ENCODE results near the gene ZDHHC3.

Gene ZDHHC3

DNA sequence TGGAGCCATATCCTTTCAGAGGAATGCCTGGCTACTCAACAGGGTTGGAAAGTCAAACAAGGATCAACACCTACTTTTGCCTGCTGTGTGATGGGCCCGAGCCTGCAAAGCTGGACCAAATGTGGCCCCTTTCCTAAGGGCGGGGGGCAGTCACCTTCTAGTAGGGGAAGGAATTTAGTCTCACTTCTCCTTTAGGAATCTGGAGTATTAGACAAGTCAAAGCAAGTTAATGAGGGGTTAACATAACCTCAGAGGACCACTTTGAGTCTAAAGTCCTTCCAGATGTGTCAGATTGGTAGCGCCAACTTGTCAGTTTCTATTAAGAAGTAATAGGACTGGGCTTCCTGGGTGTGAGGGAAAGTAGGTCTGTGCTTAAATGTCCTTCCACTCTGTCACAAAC, 6.8 kb upstream of the ZDHHC3 start:
- no peak overlapping the region for H3K4me3 ChIP-seq (replicated peaks; ENCODE audit: low read depth, low read length)
- TF ChIP-seq, protein P1, sequence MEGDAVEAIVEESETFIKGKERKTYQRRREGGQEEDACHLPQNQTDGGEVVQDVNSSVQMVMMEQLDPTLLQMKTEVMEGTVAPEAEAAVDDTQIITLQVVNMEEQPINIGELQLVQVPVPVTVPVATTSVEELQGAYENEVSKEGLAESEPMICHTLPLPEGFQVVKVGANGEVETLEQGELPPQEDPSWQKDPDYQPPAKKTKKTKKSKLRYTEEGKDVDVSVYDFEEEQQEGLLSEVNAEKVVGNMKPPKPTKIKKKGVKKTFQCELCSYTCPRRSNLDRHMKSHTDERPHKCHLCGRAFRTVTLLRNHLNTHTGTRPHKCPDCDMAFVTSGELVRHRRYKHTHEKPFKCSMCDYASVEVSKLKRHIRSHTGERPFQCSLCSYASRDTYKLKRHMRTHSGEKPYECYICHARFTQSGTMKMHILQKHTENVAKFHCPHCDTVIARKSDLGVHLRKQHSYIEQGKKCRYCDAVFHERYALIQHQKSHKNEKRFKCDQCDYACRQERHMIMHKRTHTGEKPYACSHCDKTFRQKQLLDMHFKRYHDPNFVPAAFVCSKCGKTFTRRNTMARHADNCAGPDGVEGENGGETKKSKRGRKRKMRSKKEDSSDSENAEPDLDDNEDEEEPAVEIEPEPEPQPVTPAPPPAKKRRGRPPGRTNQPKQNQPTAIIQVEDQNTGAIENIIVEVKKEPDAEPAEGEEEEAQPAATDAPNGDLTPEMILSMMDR (IDR thresholded peaks at IDR 0.05; ENCODE audit: low read depth, low read length, missing control alignments), result no peak
- DNase-seq (ENCODE audit: extremely low read depth, low read depth), result no peak

DNA sequence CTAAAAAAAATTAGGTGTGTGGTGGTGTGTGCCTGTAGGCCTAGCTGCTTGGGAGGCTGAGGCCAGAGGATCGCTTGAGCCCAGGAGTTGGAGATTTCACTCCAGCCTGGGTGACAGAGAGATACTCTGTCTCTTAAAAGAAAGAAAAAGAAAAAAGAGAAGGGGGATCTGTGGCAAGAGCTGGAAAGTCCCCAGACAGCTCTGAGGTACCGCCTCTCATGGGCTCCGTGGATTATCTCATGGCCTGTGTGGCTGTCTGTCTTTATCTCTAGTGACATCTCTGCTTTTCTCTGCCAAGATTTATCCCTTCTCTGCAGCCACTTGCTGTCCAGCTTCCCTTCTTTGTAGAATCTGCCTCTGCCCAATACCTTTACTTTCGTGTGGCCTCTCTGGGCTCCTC, 5.8 kb upstream of the ZDHHC3 start:
- TF ChIP-seq, protein P1 (IDR thresholded peaks at IDR 0.05; ENCODE audit: low read depth, low read length, missing control alignments), result no peak
- H3K4me3 ChIP-seq (replicated peaks; ENCODE audit: low read depth, low read length), result no peak overlapping the region
- DNase-seq (ENCODE audit: extremely low read depth, low read depth), result no peak

DNA sequence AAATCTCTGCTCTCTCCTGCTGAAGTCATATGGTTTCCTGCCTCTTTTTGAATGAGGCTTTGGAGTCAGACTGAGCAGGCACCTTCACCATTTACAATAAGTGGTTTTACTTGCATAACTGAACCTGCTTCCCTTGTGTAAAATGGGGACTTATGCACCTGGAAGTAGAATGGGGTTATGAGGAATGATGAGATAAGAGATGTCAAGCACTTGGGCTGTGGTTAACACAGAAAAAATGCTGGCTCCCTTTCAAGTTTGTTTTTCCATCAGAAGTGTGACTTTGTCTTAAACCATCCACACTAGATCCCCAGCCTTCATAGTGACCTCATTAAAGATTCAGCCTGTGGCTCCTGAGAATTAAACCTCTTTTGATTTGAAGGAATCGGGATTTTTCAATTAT, 5.2 kb upstream of the ZDHHC3 start:
- no peak overlapping the region for H3K4me3 ChIP-seq (replicated peaks; ENCODE audit: low read depth, low read length)
- TF ChIP-seq, protein P1 (IDR thresholded peaks at IDR 0.05; ENCODE audit: low read depth, low read length, missing control alignments), result no peak
- DNase-seq (ENCODE audit: extremely low read depth, low read depth), result no peak

DNA sequence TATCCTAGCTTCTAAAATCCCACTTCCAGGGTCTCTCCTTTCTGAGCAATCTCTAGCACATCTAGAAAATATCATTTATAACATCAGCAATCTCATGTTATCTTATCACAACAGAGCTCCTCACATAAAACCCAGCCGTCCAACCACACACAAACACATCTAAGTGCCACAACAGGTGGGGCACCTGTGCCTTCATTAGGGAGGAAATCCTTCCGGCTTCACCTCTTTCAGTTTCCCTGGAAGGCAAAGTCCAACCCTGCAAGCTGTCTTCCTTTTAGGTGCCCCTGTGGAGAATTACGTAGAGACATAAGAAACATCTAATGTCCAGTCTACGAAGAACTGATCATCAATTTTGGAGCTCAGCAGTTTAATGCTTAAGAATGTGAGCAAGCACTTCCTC, 1.6 kb downstream of the ZDHHC3 start:
- H3K4me3 ChIP-seq (replicated peaks; ENCODE audit: low read depth, low read length), result peak overlapping the region; percentile 80
- TF ChIP-seq, protein P1 (IDR thresholded peaks at IDR 0.05; ENCODE audit: low read depth, low read length, missing control alignments), result no peak
- DNase-seq (ENCODE audit: extremely low read depth, low read depth), result no peak

DNA sequence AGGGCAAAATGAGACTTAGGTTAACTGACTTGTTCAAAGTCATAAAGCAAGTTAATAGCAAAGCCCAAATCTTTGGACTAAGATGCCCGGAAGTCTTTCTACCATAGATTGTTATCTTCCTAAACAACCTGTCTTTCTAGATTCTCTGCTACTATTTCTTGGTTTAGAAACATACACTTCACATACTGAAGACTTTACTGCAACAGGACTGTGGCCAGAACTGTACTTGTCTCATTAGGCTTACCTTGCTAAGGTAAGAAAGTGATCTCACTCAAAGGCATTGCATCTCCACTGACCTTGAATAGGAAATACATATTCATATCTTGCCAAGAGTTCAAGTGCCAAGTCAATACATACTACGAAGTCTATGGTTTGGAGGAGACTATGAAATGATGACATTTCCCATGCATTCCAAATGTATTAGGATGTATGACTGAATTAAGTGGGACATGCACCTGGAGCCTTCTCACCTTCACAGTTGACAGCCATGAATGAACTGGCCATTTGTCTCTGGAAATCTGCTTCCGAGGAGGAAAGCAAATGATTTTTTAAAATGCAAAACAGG, 5.0 kb downstream of the ZDHHC3 start:
- TF ChIP-seq, protein P1 (IDR thresholded peaks at IDR 0.05; ENCODE audit: low read depth, low read length, missing control alignments), result no peak
- no peak overlapping the region for H3K4me3 ChIP-seq (replicated peaks; ENCODE audit: low read depth, low read length)

DNA sequence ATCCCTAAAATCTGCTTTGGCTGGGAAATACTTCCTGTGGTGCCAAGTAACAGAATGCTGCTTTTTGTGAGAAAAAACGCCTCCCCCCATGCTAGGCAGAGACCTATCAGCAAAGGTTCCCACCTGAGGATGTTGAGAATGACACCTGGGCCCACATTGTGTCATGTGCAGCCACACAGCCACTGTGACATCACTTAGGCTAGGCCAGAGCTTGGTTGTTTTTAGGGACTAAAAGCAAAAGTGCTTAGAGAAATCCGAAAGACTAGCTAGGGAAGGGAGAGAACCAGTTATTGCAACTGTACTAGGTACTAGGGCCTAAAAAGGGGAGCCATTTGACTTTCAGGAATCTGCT, 6.2 kb downstream of the ZDHHC3 start:
- no peak overlapping the region for H3K4me3 ChIP-seq (replicated peaks; ENCODE audit: low read depth, low read length)
- TF ChIP-seq, protein P1 (IDR thresholded peaks at IDR 0.05; ENCODE audit: low read depth, low read length, missing control alignments), result no peak
- DNase-seq (ENCODE audit: extremely low read depth, low read depth), result no peak

More for the DNA sequence above, 5.0 kb downstream of the ZDHHC3 start:
- DNase-seq (ENCODE audit: extremely low read depth, low read depth), result no peak
